SK-N-SH (cell line): ENCODE measurements around the gene FYCO1. TPM values are rescaled to one million over a fixed set of nuclear protein-coding genes. Genes with fewer than 3 reads are reported as not detected.

Source experiments
- CTCF ChIA-PET: fragments of 300-600, 350-600 bp; formaldehyde crosslinking; extraction: SDS; loops from one replicate; lab custom pipeline; 2021; lab: Yijun Ruan, JAX
- POLR2A ChIA-PET: fragments of 350-600 bp; sonication (Branson Sonifier 250); formaldehyde crosslinking; extraction: SDS; loops from one replicate; lab custom pipeline; 2020; ENCODE audit warnings: antibody characterized with exemption, inconsistent platforms; lab: Yijun Ruan, JAX
- DNase-seq: peaks from one replicate; pipeline ENCODE4 v3.0.0; 2012
- H2AFZ ChIP-seq: fragments of 200-600 bp; sonication (generic); 2 replicates; pipeline ENCODE4 v1.8.1; 2016; ENCODE audit warnings: antibody characterized with exemption, mild to moderate bottlenecking, low read depth
- H3F3A ChIP-seq: fragments of 200-600 bp; sonication (generic); replicated peaks from 2 replicates; pipeline ENCODE3; 2016; ENCODE audit warnings: antibody characterized with exemption, mild to moderate bottlenecking; ENCODE audit not compliant: insufficient read depth
- H3K27ac ChIP-seq, 2 experiments: fragments of 200-500 bp in 1 of 2; fragments of 200-600 bp in 1 of 2; sonication (Bioruptor generic) in 1 of 2; sonication (generic), shearing (Covaris generic) in 1 of 2; 2 replicates each; pipeline versions ENCODE4 v1.5.1 to v1.6.1; 2014 to 2016; ENCODE audit warnings: low read depth in 2 of 2, inconsistent platforms in 1 of 2, low read length in 1 of 2, mild to moderate bottlenecking in 1 of 2, mixed read lengths in 1 of 2
- H3K27me3 ChIP-seq: fragments of 200-600 bp; sonication (generic), shearing (Covaris generic); 2 replicates; pipeline ENCODE4 v1.6.1; 2016; ENCODE audit warnings: mixed run types; ENCODE audit not compliant: insufficient read depth
- H3K36me3 ChIP-seq, 2 experiments: fragments of 200-500 bp in 1 of 2; fragments of 200-600 bp in 1 of 2; sonication (Bioruptor generic) in 1 of 2; sonication (generic) in 1 of 2; replicated peaks in 1 of 2; 2 replicates each; pipeline versions ENCODE3 to v1.5.1; 2014 to 2016; ENCODE audit warnings: low read length in 1 of 2, mild to moderate bottlenecking in 1 of 2; ENCODE audit not compliant: insufficient read depth in 2 of 2, control insufficient read depth in 1 of 2
- H3K4me1 ChIP-seq, 2 experiments: fragments of 200-500 bp in 1 of 2; fragments of 200-600 bp in 1 of 2; sonication (Bioruptor generic) in 1 of 2; sonication (generic), shearing (Covaris generic) in 1 of 2; 2 replicates each; pipeline versions ENCODE4 v1.5.1 to v1.6.1; 2014 to 2016; ENCODE audit warnings: low read depth in 1 of 2, low read length in 1 of 2, mixed run types in 1 of 2; ENCODE audit not compliant: insufficient read depth in 2 of 2, control insufficient read depth in 1 of 2
- H3K4me2 ChIP-seq: fragments of 200-600 bp; sonication (generic), shearing (Covaris generic); 2 replicates; pipeline ENCODE4 v1.6.1; 2017; ENCODE audit warnings: mixed run types
- H3K4me3 ChIP-seq, 2 experiments: fragments of 200-500 bp in 1 of 2; fragments of 200-600 bp in 1 of 2; sonication (Bioruptor generic) in 1 of 2; sonication (generic), shearing (Covaris generic) in 1 of 2; 2 replicates each; pipeline versions ENCODE4 v1.5.1 to v1.8.1; 2014 to 2016; ENCODE audit warnings: low read depth in 2 of 2, inconsistent platforms in 1 of 2, low read length in 1 of 2, mild to moderate bottlenecking in 1 of 2, mixed read lengths in 1 of 2, moderate library complexity in 1 of 2
- H3K79me2 ChIP-seq: fragments of 200-600 bp; sonication (generic); 2 replicates; pipeline ENCODE4 v1.8.1; 2017; ENCODE audit warnings: mild to moderate bottlenecking; ENCODE audit not compliant: insufficient read depth
- H3K9ac ChIP-seq: fragments of 200-600 bp; sonication (generic); 2 replicates; pipeline ENCODE4 v1.6.1; 2017; ENCODE audit warnings: mixed run types
- H3K9me2 ChIP-seq: fragments of 200-600 bp; sonication (generic); 2 replicates; pipeline ENCODE4 v1.6.1; 2017; ENCODE audit warnings: mixed run types
- H3K9me3 ChIP-seq: fragments of 200-600 bp; sonication (generic); 2 replicates; pipeline ENCODE4 v1.6.1; 2017; ENCODE audit warnings: mixed run types, mild to moderate bottlenecking, moderate library complexity
- H4K20me1 ChIP-seq: fragments of 200-600 bp; sonication (generic); 2 replicates; pipeline ENCODE4 v1.6.1; 2017; ENCODE audit warnings: mild to moderate bottlenecking, mixed run types; ENCODE audit not compliant: insufficient read depth
- CHD2 ChIP-seq: fragments of 150-350 bp; IDR thresholded peaks from 2 replicates; pipeline ENCODE4 v1.6.1; 2018; ENCODE audit warnings: low read length; ENCODE audit not compliant: partially characterized antibody
- FOXJ3 ChIP-seq: sonication (generic); formaldehyde crosslinking; IDR thresholded peaks from 2 replicates; pipeline ENCODE4 v1.5.1; 2020; ENCODE audit warnings: mild to moderate bottlenecking, missing genetic modification reagents
- MEF2A ChIP-seq: IDR thresholded peaks from 2 replicates; pipeline ENCODE4 v1.4.0; 2012; ENCODE audit warnings: low read depth, borderline replicate concordance
- MXI1 ChIP-seq: IDR thresholded peaks from 2 replicates; pipeline ENCODE4 v1.6.1; 2012; ENCODE audit warnings: mild to moderate bottlenecking, low read depth, low read length, improper control_type of control experiment
- NFIC ChIP-seq: IDR thresholded peaks from 2 replicates; pipeline ENCODE4 v1.4.0; 2012; ENCODE audit warnings: borderline replicate concordance
- NRF1 ChIP-seq: IDR thresholded peaks from 2 replicates; pipeline ENCODE4 v1.6.1; 2012; ENCODE audit warnings: low read depth, mild to moderate bottlenecking, low read length
- POLR2AphosphoS5 ChIP-seq: IDR thresholded peaks from 2 replicates; pipeline ENCODE4 v1.6.1; 2012; ENCODE audit warnings: low read depth, low read length
- RAD21 ChIP-seq: IDR thresholded peaks from 2 replicates; pipeline ENCODE4 v1.6.1; 2012; ENCODE audit warnings: mild to moderate bottlenecking, low read length
- RCOR1 ChIP-seq: fragments of 150-350 bp; IDR thresholded peaks from 2 replicates; pipeline ENCODE4 v1.6.1; 2017; ENCODE audit warnings: antibody characterized with exemption, low read length
- RXRA ChIP-seq: IDR thresholded peaks from 2 replicates; pipeline ENCODE4 v1.4.0; 2012; ENCODE audit warnings: low read depth, mild to moderate bottlenecking, borderline replicate concordance
- SIN3A ChIP-seq: IDR thresholded peaks from 2 replicates; pipeline ENCODE4 v1.6.1; 2012; ENCODE audit warnings: low read depth, mild to moderate bottlenecking, low read length, moderate library complexity, borderline replicate concordance
- TAF1 ChIP-seq: IDR thresholded peaks from 2 replicates; pipeline ENCODE4 v1.6.1; 2012; ENCODE audit warnings: low read depth, mild to moderate bottlenecking, low read length, moderate library complexity, borderline replicate concordance
- TCF12 ChIP-seq: IDR thresholded peaks from 2 replicates; pipeline ENCODE4 v1.4.0; 2012
- TEAD4 ChIP-seq: IDR thresholded peaks from 2 replicates; pipeline ENCODE4 v1.4.0; 2012; ENCODE audit warnings: mild to moderate bottlenecking, borderline replicate concordance; ENCODE audit not compliant: insufficient read depth
- YY1 ChIP-seq: IDR thresholded peaks from 2 replicates; pipeline ENCODE4 v1.4.0; 2012; ENCODE audit warnings: low read depth, mild to moderate bottlenecking
- WGBS: methylation state at CpG from one replicate; pipeline ENCODE4 v1.1.6; 2017; ENCODE audit warnings: low lambda C conversion rate; 5-methylcytosine and 5-hydroxymethylcytosine counted together
- polyA plus RNA-seq, 3 experiments: library from polyadenylated mRNA; depleted of rRNA; stranded (reverse); fragments of >200 nt; gene quantifications; 2 replicates each; pipeline ENCODE4 v1.2.3, GENCODE V29; 2012
- TF ChIP-seq, protein P1 (sequence below): fragments of 200-600 bp; sonication (generic); IDR thresholded peaks from 2 replicates; pipeline ENCODE4 v1.6.1; 2017; ENCODE audit warnings: antibody characterized with exemption, mild to moderate bottlenecking, moderate library complexity

Gene FYCO1
- polyA plus RNA-seq, 1 of the 3 experiments (the other 2 are of a cell fraction), result 5.5 TPM

GRCh38 chr3:45946307-45946706, 49.3 kb downstream of the FYCO1 start:
- Histone ChIP-seq H3F3A (no peaks in the 10 kb centered on the region), H3K79me2 (no peaks in the 10 kb centered on the region), H3K9me2 (no peaks in the 10 kb centered on the region), H3K36me3 (peaks cover 3 to 50% of the 10 kb centered on the region in 2 experiments), H3K4me1 (peaks cover 0 to 13% of the 10 kb centered on the region in 2 experiments; a peak in 1 of 4 replicates), H3K4me3 (no peak overlapping the region), H3K27ac (no peak overlapping the region), H3K4me2 (no peak overlapping the region), H3K9ac (no peak overlapping the region), H4K20me1 (no peaks in the 10 kb centered on the region), H2AFZ (no peak overlapping the region), H3K27me3 (no peaks in the 10 kb centered on the region), H3K9me3 (no peaks in the 10 kb centered on the region)
- TF ChIP-seq TAF1 (no peak), RXRA (no peak), NFIC (no peak), TCF12 (no peak), RCOR1 (no peak)
- TF ChIP-seq, protein P1, sequence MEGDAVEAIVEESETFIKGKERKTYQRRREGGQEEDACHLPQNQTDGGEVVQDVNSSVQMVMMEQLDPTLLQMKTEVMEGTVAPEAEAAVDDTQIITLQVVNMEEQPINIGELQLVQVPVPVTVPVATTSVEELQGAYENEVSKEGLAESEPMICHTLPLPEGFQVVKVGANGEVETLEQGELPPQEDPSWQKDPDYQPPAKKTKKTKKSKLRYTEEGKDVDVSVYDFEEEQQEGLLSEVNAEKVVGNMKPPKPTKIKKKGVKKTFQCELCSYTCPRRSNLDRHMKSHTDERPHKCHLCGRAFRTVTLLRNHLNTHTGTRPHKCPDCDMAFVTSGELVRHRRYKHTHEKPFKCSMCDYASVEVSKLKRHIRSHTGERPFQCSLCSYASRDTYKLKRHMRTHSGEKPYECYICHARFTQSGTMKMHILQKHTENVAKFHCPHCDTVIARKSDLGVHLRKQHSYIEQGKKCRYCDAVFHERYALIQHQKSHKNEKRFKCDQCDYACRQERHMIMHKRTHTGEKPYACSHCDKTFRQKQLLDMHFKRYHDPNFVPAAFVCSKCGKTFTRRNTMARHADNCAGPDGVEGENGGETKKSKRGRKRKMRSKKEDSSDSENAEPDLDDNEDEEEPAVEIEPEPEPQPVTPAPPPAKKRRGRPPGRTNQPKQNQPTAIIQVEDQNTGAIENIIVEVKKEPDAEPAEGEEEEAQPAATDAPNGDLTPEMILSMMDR, result no peak
- ChIA-PET POLR2A (no interaction called here), CTCF (interaction anchor here (1.6 to 1.9 kb wide), 2 partner anchors 132 to 133 kb away, joined by 7 to 8 read pairs; no protein-coding TSS in a partner anchor)
- 100% methylated on average over 1 of the region's 1 CpG for WGBS
- DNase-seq, result no peak

- Histone ChIP-seq H3K9me3 (no peaks in the 10 kb centered on the region), H3K9me2 (no peaks in the 10 kb centered on the region), H3F3A (no peaks in the 10 kb centered on the region), H3K4me3 (no peak overlapping the region), H3K4me1 (peaks cover 0 to 13% of the 10 kb centered on the region in 2 experiments; a peak in 1 of 4 replicates), H3K27me3 (no peaks in the 10 kb centered on the region), H3K79me2 (no peaks in the 10 kb centered on the region), H3K9ac (no peak overlapping the region), H4K20me1 (no peaks in the 10 kb centered on the region), H3K4me2 (no peak overlapping the region), H3K27ac (no peak overlapping the region), H2AFZ (no peak overlapping the region), H3K36me3 (peaks cover 0 to 41% of the 10 kb centered on the region in 2 experiments)
- POLR2A ChIA-PET, result no interaction called here
- CTCF ChIA-PET, result interaction anchor here (0.7 to 1.9 kb wide), 3 partner anchors 132 to 134 kb away, joined by 4 to 8 read pairs (median 7); no protein-coding TSS in a partner anchor
- WGBS, result 98% methylated on average over 5 of the region's 5 CpGs
- TF ChIP-seq FOXJ3, result no peak
- TF ChIP-seq SIN3A, result no peak
- no peak for TF ChIP-seq YY1
- TF ChIP-seq RXRA, result no peak
- TF ChIP-seq CHD2, result no peak
- TF ChIP-seq POLR2AphosphoS5, result no peak
- TF ChIP-seq MXI1, result no peak
- no peak for TF ChIP-seq TEAD4
- TF ChIP-seq RAD21, result no peak
- TF ChIP-seq MEF2A, result no peak
- no peak for TF ChIP-seq NRF1
- DNase-seq, result no peak
These were observed 50.6 kb downstream of the FYCO1 start for GRCh38 chr3:45944830-45945620.
